ENCODE data around the gene STPG1. TPM values are rescaled to one million over a fixed set of nuclear protein-coding genes. Genes with fewer than 3 reads are reported as not detected.
A peak's percentile ranks its signal among the peaks of the same experiment; 100 is the strongest.

Gene STPG1
- total and polyA plus RNA-seq, 9 of the 15 experiments (the other 6 are each of a cell fraction or from before 2014, with no cell fraction given), result 5.0 to 11.9 (median 8.3) TPM

DNA sequence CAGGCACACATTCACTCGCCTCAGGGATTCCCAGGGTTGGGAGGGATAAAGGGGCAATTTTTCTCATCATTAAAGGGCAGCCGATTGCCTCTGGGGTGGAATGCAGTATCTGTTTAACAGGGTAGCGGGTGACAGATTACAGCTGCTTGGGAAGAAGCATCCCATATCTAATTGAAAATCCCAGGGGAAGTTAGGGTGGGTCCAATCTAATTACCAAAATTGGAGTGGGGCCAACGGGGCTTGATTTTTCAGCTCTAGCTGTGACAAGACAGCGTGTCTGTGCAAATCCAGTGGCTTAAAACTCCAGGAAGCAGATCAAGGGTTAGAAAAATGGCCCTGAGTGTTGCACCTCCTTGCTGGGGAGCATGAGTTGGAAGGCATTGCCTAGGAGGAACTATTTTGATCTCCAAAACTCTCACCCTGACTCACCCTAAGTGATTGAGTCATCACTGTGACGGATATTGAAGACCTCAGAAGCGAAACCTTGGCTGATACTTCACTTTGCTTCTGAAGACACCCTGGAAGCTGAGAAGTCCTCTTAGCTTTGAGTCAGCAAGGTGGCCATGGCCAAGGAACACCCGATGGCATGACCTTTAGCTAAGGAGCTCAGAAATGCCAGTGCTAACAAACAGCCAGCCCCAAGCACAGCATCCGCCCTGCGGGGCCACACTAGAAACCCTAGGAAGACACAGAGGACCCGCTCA, 48.5 kb downstream of the STPG1 start (continued):
- TF ChIP-seq, protein P1, sequence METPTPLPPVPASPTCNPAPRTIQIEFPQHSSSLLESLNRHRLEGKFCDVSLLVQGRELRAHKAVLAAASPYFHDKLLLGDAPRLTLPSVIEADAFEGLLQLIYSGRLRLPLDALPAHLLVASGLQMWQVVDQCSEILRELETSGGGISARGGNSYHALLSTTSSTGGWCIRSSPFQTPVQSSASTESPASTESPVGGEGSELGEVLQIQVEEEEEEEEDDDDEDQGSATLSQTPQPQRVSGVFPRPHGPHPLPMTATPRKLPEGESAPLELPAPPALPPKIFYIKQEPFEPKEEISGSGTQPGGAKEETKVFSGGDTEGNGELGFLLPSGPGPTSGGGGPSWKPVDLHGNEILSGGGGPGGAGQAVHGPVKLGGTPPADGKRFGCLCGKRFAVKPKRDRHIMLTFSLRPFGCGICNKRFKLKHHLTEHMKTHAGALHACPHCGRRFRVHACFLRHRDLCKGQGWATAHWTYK (CRISPR knock-in tag; IDR thresholded peaks at IDR 0.05), result no peak
- TF ChIP-seq ZNF79 (CRISPR knock-in tag; IDR thresholded peaks at IDR 0.05; ENCODE audit: low read depth) (no peak), ZNF12 (CRISPR knock-in tag; IDR thresholded peaks at IDR 0.05) (peak; percentile 89), SMC3 (conservative IDR thresholded peaks at IDR 0.05; ENCODE audit: insufficient read depth, low read depth, low read length) (no peak), NR1H2 (CRISPR knock-in tag; IDR thresholded peaks at IDR 0.05) (no peak), ZNF280B (CRISPR knock-in tag; IDR thresholded peaks at IDR 0.05) (no peak), CEBPG (CRISPR knock-in tag; IDR thresholded peaks at IDR 0.05) (0 out of 2 replicates have a peak, but pooled peaks have one; percentile 11), CEBPG (tag; conservative IDR thresholded peaks at IDR 0.05 in 1 of 2, IDR thresholded peaks at IDR 0.05 in 1 of 2) (peak in 1 of 2 experiments; percentile 80; a peak in 2 of 4 replicates), CEBPB (tag; IDR thresholded peaks at IDR 0.05) (peak; percentile 18; the same call in 1 of the 2 replicates), GMEB1 (CRISPR knock-in tag; IDR thresholded peaks at IDR 0.05) (no peak), MAFG (tag; conservative IDR thresholded peaks at IDR 0.05) (0 out of 2 replicates have a peak, but pooled peaks have one; percentile 7), EZH2 (IDR thresholded peaks at IDR 0.05; ENCODE audit: borderline replicate concordance, low read depth, low read length) (no peak), NR2C2 (CRISPR knock-in tag; IDR thresholded peaks at IDR 0.05) (no peak), NR2C2 (tag; IDR thresholded peaks at IDR 0.05) (peak; percentile 34; the same call in 1 of the 2 replicates), ZNF174 (CRISPR knock-in tag; IDR thresholded peaks at IDR 0.05) (no peak)
- TF ChIP-seq, protein P2, sequence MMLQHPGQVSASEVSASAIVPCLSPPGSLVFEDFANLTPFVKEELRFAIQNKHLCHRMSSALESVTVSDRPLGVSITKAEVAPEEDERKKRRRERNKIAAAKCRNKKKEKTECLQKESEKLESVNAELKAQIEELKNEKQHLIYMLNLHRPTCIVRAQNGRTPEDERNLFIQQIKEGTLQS (IDR thresholded peaks at IDR 0.05), result peak; percentile 93
- TF ChIP-seq, protein P2 (CRISPR knock-in tag; conservative IDR thresholded peaks at IDR 0.05), result peak; percentile 70; the same call in 1 of the 2 replicates
- TF ChIP-seq, protein P3, sequence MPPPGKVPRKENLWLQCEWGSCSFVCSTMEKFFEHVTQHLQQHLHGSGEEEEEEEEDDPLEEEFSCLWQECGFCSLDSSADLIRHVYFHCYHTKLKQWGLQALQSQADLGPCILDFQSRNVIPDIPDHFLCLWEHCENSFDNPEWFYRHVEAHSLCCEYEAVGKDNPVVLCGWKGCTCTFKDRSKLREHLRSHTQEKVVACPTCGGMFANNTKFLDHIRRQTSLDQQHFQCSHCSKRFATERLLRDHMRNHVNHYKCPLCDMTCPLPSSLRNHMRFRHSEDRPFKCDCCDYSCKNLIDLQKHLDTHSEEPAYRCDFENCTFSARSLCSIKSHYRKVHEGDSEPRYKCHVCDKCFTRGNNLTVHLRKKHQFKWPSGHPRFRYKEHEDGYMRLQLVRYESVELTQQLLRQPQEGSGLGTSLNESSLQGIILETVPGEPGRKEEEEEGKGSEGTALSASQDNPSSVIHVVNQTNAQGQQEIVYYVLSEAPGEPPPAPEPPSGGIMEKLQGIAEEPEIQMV (tag; conservative IDR thresholded peaks at IDR 0.05; ENCODE audit: low read depth), result no peak
- TF ChIP-seq, protein P4, sequence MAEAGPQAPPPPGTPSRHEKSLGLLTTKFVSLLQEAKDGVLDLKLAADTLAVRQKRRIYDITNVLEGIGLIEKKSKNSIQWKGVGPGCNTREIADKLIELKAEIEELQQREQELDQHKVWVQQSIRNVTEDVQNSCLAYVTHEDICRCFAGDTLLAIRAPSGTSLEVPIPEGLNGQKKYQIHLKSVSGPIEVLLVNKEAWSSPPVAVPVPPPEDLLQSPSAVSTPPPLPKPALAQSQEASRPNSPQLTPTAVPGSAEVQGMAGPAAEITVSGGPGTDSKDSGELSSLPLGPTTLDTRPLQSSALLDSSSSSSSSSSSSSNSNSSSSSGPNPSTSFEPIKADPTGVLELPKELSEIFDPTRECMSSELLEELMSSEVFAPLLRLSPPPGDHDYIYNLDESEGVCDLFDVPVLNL (CRISPR knock-in tag; IDR thresholded peaks at IDR 0.05; ENCODE audit: low read depth), result no peak
